GM12878 (cell line): ENCODE results near the gene KIDINS220. TPM values are rescaled to one million over a fixed set of nuclear protein-coding genes. Genes with fewer than 3 reads are reported as not detected.

Source experiments
- ATAC-seq: fragments of 200-7000 bp; cut with Tn5 transposase; 3 replicates; pipeline ENCODE4 v1.9.1; 2020; ENCODE audit warnings: mild to moderate bottlenecking, moderate library complexity
- BruUV-seq: library from RNA; stranded (reverse); fragments of 400-500 nt; replicated peaks from 2 replicates; lab custom pipeline; 2021; lab: Mats Ljungman, UMichigan
- CTCF ChIA-PET: fragments of 300-600 bp; sonication (Branson Sonifier 250); formaldehyde crosslinking; extraction: SDS; loops from one replicate; lab custom pipeline; 2021; ENCODE audit warnings: inconsistent platforms; lab: Yijun Ruan, JAX
- POLR2A ChIA-PET: fragments of 350-600 bp; formaldehyde crosslinking; extraction: SDS; loops from one replicate; lab custom pipeline; 2021; ENCODE audit warnings: inconsistent platforms; lab: Charles Lee
- RAD21 ChIA-PET: fragments of 300-600 bp; sonication (Branson Sonifier 250); formaldehyde crosslinking; loops from one replicate; lab custom pipeline; 2023; ENCODE audit warnings: antibody characterized with exemption; ENCODE audit not compliant: unreplicated experiment; lab: Charles Lee
- SMC1A ChIA-PET: fragments of 300-600 bp; sonication (Branson Sonifier 250); formaldehyde crosslinking; loops from one replicate; lab custom pipeline; 2023; ENCODE audit not compliant: unreplicated experiment, uncharacterized antibody; lab: Charles Lee
- DNase-seq: peaks from one replicate; pipeline ENCODE4 v3.0.0-alpha.2; 2011; ENCODE audit warnings: low read depth, low spot score
- FAIRE-seq: peaks from 3 replicates; lab custom pipeline; 2011; peaks lifted over from hg19 to GRCh38; lab: Jason Lieb, UNC
- H2AFZ ChIP-seq: 2 replicates; pipeline ENCODE4 v1.6.0; 2011; ENCODE audit warnings: low read depth, low read length, control low read depth; ENCODE audit not compliant: control insufficient read depth
- H3K27ac ChIP-seq: 2 replicates; pipeline ENCODE4 v1.5.1; 2011; ENCODE audit warnings: control low read depth; ENCODE audit not compliant: control insufficient read depth, insufficient read depth
- H3K27me3 ChIP-seq, 2 experiments: replicated peaks in 1 of 2; 2 replicates each; pipeline versions ENCODE4 v1.6.0 to v1.6.1; 2011; ENCODE audit warnings: low read length in 1 of 2; ENCODE audit not compliant: control insufficient read depth in 2 of 2, insufficient read depth in 2 of 2
- H3K36me3 ChIP-seq, 2 experiments: 2 replicates each; pipeline ENCODE4 v1.5.1; 2011; ENCODE audit warnings: low read length in 1 of 2; ENCODE audit not compliant: control insufficient read depth in 2 of 2, insufficient read depth in 2 of 2
- H3K4me1 ChIP-seq: 2 replicates; pipeline ENCODE4 v1.6.1; 2011; ENCODE audit warnings: mild to moderate bottlenecking, low read length, moderate library complexity, mixed read lengths; ENCODE audit not compliant: control insufficient read depth, insufficient read depth
- H3K4me2 ChIP-seq: 2 replicates; pipeline ENCODE4 v1.6.0; 2011; ENCODE audit warnings: control low read depth; ENCODE audit not compliant: control insufficient read depth, insufficient read depth
- H3K4me3 ChIP-seq: fragments of 200-600 bp; sonication (generic); 2 replicates; pipeline ENCODE4 v1.5.1; 2016
- H3K79me2 ChIP-seq: 2 replicates; pipeline ENCODE4 v1.6.0; 2011; ENCODE audit warnings: low read length; ENCODE audit not compliant: control insufficient read depth, insufficient read depth
- H3K9ac ChIP-seq: 2 replicates; pipeline ENCODE4 v1.8.0; 2011; ENCODE audit warnings: low read length, control low read depth, mixed read lengths; ENCODE audit not compliant: control insufficient read depth, insufficient read depth
- H3K9me3 ChIP-seq: replicated peaks from 3 replicates; pipeline ENCODE4 v1.5.1; 2011; ENCODE audit warnings: mild to moderate bottlenecking, low read length; ENCODE audit not compliant: control insufficient read depth, insufficient read depth
- H4K20me1 ChIP-seq: 2 replicates; pipeline ENCODE4 v1.6.0; 2011; ENCODE audit not compliant: control insufficient read depth, insufficient read depth
- ATF3 ChIP-seq: IDR thresholded peaks from 2 replicates; pipeline ENCODE4 v1.6.1; 2011; ENCODE audit warnings: low read depth, mild to moderate bottlenecking, low read length, moderate library complexity, borderline replicate concordance; ENCODE audit errors: extremely low read depth
- BRCA1 ChIP-seq: IDR thresholded peaks from 2 replicates; pipeline ENCODE4 v1.6.1; 2011; ENCODE audit warnings: low read depth, low read length, improper control_type of control experiment
- CHD4 ChIP-seq: fragments of 200-600 bp; sonication (generic); IDR thresholded peaks from 2 replicates; pipeline ENCODE4 v1.6.1; 2016; ENCODE audit warnings: mild to moderate bottlenecking
- KDM1A ChIP-seq: fragments of 200-600 bp; sonication (generic); IDR thresholded peaks from 2 replicates; pipeline ENCODE4 v1.6.1; 2016; ENCODE audit warnings: borderline replicate concordance
- MEF2A ChIP-seq: IDR thresholded peaks from 2 replicates; pipeline ENCODE4 v1.6.1; 2011; ENCODE audit warnings: low read depth, mild to moderate bottlenecking, low read length, moderate library complexity; ENCODE audit not compliant: insufficient read depth
- NR2F1 ChIP-seq: fragments of 450-650 bp; conservative IDR thresholded peaks from 2 replicates; pipeline ENCODE4 v1.6.1; 2017; ENCODE audit warnings: mild to moderate bottlenecking
- PAX8 ChIP-seq: fragments of 450-650 bp; IDR thresholded peaks from 2 replicates; pipeline ENCODE4 v1.6.1; 2017; ENCODE audit warnings: mild to moderate bottlenecking, moderate library complexity
- RCOR1 ChIP-seq: conservative IDR thresholded peaks from 2 replicates; pipeline ENCODE4 v1.6.1; 2012; ENCODE audit warnings: low read depth, low read length, improper control_type of control experiment
- SMAD5 ChIP-seq: IDR thresholded peaks from 2 replicates; pipeline ENCODE4 v1.6.1; 2016; ENCODE audit warnings: antibody characterized with exemption, low read depth
- TBL1XR1 ChIP-seq: IDR thresholded peaks from 2 replicates; pipeline ENCODE4 v1.6.1; 2012; ENCODE audit warnings: low read depth, low read length, improper control_type of control experiment
- WGBS: methylation state at CpG from one replicate; pipeline ENCODE4 v1.1.6; 2016; ENCODE audit warnings: low lambda C conversion rate; ENCODE audit not compliant: insufficient replicate concordance, insufficient coverage; ENCODE audit errors: missing lambda C conversion rate; 5-methylcytosine and 5-hydroxymethylcytosine counted together
- in situ Hi-C: fragments of 300-500 bp; cut with MboI; formaldehyde crosslinking; loops from 9 replicates; pipeline ENCODE4 v1.14.3; 2018; ENCODE audit warnings: mixed read lengths
- intact Hi-C: fragments of 100-400 bp; cut with micrococcal nuclease; formaldehyde crosslinking; loops from one replicate; pipeline ENCODE4 v1.14.2; 2022; ENCODE audit not compliant: unreplicated experiment
- polyA plus RNA-seq, 11 experiments: library from polyadenylated mRNA; depleted of rRNA in 4 of 11; unstranded in 6 of 11; stranded (reverse) in 5 of 11; fragments of >200 nt; fragmentation: Nextera tagmentation in 4 of 11; fragmentation: Illumina TruSeq in 1 of 11; extraction: Ambion mirVana in 4 of 11; extraction: Trizol in 1 of 11; gene quantifications; 1 replicate in 1 of 11; 2 replicates in 10 of 11; pipeline versions ENCODE4 v1.2.1 to v1.2.3, GENCODE V29; 2011 to 2016; ENCODE audit warnings: inconsistent platforms in 2 of 11, missing spikeins in 2 of 11, low read depth in 1 of 11
- total RNA-seq, 4 experiments: library from RNA; depleted of rRNA in 3 of 4; stranded (reverse); fragments of >200 nt in 3 of 4; fragmentation: Illumina TruSeq in 1 of 4; extraction: Trizol in 1 of 4; gene quantifications; 2 replicates each; pipeline versions ENCODE4 v1.2.1 to v1.2.3, GENCODE V29; 2013 to 2021
- TF ChIP-seq, protein P1 (sequence below): IDR thresholded peaks from 2 replicates; pipeline ENCODE4 v1.6.1; 2011; ENCODE audit warnings: mild to moderate bottlenecking, low read depth, low read length, moderate library complexity; ENCODE audit not compliant: insufficient replicate concordance
- TF ChIP-seq, protein P2 (sequence below): fragments of 450-650 bp; IDR thresholded peaks from 2 replicates; pipeline ENCODE4 v1.6.1; 2017; ENCODE audit warnings: borderline replicate concordance
- TF ChIP-seq, protein P3 (sequence below): IDR thresholded peaks from 2 replicates; pipeline ENCODE4 v1.6.1; 2012; ENCODE audit warnings: low read length, inconsistent platforms
- TF ChIP-seq, protein P4 (sequence below): fragments of 450-650 bp; formaldehyde crosslinking; IDR thresholded peaks from 2 replicates; pipeline ENCODE4 v1.5.0; 2022; ENCODE audit warnings: mild to moderate bottlenecking, missing genetic modification characterization

KIDINS220 gene
- total and polyA plus RNA-seq, 10 of the 15 experiments (the other 5 are each of a cell fraction or from before 2014, with no cell fraction given), result 6.0 to 31.2 (median 16.0) TPM

DNA sequence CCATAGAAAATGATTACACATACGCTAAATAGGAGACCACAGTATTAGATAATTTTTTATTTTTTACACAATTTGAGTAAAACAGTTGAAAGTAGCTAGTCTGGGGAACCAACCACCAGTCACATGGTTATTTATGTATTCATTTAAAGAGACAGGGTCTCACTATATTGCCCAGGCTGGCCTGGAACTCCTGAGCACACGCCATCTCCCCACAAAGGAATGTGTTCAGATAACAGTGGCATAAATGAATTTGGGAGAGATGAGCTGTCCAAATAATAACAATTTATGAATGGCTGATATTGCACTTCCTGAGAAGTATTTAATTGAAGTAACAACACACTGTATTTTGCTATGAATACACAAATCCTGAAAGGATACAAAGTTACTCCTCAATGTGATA is 39.7 kb downstream of the KIDINS220 start (continued):
- no peak for TF ChIP-seq ATF3
- TF ChIP-seq, protein P1, sequence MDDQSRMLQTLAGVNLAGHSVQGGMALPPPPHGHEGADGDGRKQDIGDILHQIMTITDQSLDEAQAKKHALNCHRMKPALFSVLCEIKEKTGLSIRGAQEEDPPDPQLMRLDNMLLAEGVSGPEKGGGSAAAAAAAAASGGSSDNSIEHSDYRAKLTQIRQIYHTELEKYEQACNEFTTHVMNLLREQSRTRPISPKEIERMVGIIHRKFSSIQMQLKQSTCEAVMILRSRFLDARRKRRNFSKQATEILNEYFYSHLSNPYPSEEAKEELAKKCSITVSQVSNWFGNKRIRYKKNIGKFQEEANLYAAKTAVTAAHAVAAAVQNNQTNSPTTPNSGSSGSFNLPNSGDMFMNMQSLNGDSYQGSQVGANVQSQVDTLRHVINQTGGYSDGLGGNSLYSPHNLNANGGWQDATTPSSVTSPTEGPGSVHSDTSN, result no peak
- no peak for TF ChIP-seq RCOR1
- TF ChIP-seq, protein P2, sequence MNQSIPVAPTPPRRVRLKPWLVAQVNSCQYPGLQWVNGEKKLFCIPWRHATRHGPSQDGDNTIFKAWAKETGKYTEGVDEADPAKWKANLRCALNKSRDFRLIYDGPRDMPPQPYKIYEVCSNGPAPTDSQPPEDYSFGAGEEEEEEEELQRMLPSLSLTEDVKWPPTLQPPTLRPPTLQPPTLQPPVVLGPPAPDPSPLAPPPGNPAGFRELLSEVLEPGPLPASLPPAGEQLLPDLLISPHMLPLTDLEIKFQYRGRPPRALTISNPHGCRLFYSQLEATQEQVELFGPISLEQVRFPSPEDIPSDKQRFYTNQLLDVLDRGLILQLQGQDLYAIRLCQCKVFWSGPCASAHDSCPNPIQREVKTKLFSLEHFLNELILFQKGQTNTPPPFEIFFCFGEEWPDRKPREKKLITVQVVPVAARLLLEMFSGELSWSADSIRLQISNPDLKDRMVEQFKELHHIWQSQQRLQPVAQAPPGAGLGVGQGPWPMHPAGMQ, result no peak
- TF ChIP-seq SMAD5, result no peak
- TF ChIP-seq, all 136 proteins: peak for 0

DNA sequence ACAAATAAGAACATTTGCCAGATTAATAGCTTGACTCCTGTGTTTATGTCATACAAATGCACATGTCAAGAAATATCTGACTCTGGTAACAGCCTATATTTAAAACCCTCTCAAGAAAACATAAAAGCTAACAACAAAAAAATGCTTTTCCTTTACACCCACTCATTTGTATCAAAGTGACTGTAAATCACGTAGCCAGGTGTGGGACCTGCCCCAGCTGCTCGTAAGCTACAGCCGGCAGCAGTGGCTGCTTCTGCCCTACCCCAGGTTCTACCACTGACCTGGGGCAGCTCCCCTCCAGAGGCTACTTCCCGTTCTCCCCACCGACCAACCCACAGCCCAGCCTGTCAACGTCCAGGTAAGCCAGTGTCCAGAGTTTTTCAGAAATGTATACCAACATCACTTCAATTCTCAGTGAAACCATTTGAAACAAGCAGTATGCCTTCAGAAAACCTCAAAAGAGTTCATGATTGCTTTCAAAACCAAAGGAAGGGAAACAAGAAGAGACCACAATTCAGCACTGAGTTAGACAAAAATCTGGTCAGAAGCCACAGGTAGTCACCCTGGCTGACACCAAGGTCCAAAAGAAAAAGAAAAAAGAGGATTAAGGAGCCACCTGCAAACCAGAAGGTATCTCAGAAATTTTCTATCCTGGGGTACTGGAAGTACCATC is 40.4 kb downstream of the KIDINS220 start:
- Histone ChIP-seq H4K20me1 (no peaks in the 10 kb centered on the region; the same call in 1 of the 2 replicates), H3K27ac (0 out of 2 replicates have a peak overlapping the region, but pooled peaks have one; percentile 7), H3K9me3 (no peaks in the 10 kb centered on the region), H3K36me3 (peaks cover 0 to 8% of the 10 kb centered on the region in 2 experiments; a peak in 2 of 4 replicates), H3K9ac (no peak overlapping the region), H3K4me2 (peak overlapping the region; percentile 38; the same call in 1 of the 2 replicates), H3K4me1 (peaks cover 8% of the 10 kb centered on the region), H3K79me2 (no peaks in the 10 kb centered on the region), H2AFZ (no peak overlapping the region), H3K4me3 (0 out of 2 replicates have a peak overlapping the region, but pooled peaks have one; percentile 6), H3K27me3 (no peaks in the 10 kb centered on the region)
- FAIRE-seq (no peak), ATAC-seq (peak; percentile 74), DNase-seq (peak; percentile 33)
- no TSS peak for BruUV-seq
- ChIA-PET SMC1A (interaction anchor here (1.3 to 1.7 kb wide), 3 partner anchors 9 to 25 kb away, joined by 3 to 4 read pairs (median 4); no protein-coding TSS in a partner anchor), POLR2A (interaction anchor here (1.0 to 1.1 kb wide), 2 partner anchors 64 to 65 kb away, joined by 3 read pairs; no protein-coding TSS in a partner anchor), CTCF (interaction anchor here (1.0 to 1.5 kb wide), 3 partner anchors 13 to 104 kb away, joined by 3 to 4 read pairs (median 3); no protein-coding TSS in a partner anchor), RAD21 (interaction anchor here (1.1 kb wide), 1 partner anchor 37 kb away, joined by 4 read pairs; no protein-coding TSS in a partner anchor)
- intact Hi-C loops (no loop called here), in situ Hi-C loops (no loop called here)
- 48% methylated on average over 6 of the region's 6 CpGs for WGBS
- TF ChIP-seq CHD4 (no peak), TBL1XR1 (no peak), NR2F1 (no peak), KDM1A (no peak), PAX8 (no peak), MEF2A (no peak), BRCA1 (no peak)
- TF ChIP-seq, protein P3, sequence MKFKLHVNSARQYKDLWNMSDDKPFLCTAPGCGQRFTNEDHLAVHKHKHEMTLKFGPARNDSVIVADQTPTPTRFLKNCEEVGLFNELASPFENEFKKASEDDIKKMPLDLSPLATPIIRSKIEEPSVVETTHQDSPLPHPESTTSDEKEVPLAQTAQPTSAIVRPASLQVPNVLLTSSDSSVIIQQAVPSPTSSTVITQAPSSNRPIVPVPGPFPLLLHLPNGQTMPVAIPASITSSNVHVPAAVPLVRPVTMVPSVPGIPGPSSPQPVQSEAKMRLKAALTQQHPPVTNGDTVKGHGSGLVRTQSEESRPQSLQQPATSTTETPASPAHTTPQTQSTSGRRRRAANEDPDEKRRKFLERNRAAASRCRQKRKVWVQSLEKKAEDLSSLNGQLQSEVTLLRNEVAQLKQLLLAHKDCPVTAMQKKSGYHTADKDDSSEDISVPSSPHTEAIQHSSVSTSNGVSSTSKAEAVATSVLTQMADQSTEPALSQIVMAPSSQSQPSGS, result peak; percentile 45; the same call in 1 of the 2 replicates
- TF ChIP-seq, protein P4, sequence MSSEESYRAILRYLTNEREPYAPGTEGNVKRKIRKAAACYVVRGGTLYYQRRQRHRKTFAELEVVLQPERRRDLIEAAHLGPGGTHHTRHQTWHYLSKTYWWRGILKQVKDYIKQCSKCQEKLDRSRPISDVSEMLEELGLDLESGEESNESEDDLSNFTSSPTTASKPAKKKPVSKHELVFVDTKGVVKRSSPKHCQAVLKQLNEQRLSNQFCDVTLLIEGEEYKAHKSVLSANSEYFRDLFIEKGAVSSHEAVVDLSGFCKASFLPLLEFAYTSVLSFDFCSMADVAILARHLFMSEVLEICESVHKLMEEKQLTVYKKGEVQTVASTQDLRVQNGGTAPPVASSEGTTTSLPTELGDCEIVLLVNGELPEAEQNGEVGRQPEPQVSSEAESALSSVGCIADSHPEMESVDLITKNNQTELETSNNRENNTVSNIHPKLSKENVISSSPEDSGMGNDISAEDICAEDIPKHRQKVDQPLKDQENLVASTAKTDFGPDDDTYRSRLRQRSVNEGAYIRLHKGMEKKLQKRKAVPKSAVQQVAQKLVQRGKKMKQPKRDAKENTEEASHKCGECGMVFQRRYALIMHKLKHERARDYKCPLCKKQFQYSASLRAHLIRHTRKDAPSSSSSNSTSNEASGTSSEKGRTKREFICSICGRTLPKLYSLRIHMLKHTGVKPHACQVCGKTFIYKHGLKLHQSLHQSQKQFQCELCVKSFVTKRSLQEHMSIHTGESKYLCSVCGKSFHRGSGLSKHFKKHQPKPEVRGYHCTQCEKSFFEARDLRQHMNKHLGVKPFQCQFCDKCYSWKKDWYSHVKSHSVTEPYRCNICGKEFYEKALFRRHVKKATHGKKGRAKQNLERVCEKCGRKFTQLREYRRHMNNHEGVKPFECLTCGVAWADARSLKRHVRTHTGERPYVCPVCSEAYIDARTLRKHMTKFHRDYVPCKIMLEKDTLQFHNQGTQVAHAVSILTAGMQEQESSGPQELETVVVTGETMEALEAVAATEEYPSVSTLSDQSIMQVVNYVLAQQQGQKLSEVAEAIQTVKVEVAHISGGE (CRISPR knock-in tag), result no peak
